GM21381 (cell line): ENCODE measurements around the gene MB.

Source experiments
- ATAC-seq: cut with Tn5 transposase; IDR thresholded peaks from one replicate; pipeline ENCODE4 v1.9.1; 2021; ENCODE audit warnings: mild to moderate bottlenecking, moderate library complexity; ENCODE audit not compliant: unreplicated experiment

MB gene

GRCh38 chr22:35597692-35598395 is 19.3 kb downstream of the MB start:
- no peak for ATAC-seq

DNA sequence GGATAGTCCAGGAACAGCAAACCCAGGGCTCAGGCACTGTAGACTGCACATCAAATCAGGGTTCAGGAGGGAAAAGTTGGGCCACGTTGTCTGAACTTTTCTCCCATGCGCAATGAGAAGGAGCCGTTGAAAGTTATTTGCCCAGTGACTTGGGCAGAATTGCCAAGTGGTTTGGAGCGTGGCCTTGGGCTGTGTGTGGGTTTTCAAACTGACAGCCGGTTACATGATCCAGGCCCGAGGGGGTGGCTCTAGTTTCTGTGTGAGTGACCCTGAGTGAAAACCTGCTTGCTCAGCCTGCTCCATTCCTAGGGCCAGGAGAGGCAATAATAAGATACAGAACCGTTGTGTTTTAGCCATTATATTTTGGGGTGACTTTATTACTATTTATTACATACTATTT is 20.3 kb downstream of the MB start:
- ATAC-seq = no peak

GRCh38 chr22:35594686-35595085 is 22.4 kb downstream of the MB start:
- no peak for ATAC-seq

- no peak for ATAC-seq
Measured at GRCh38 chr22:35593891-35594470, 23.1 kb downstream of the MB start.

GRCh38 chr22:35593071-35593890 is 23.8 kb downstream of the MB start:
- no peak for ATAC-seq

DNA sequence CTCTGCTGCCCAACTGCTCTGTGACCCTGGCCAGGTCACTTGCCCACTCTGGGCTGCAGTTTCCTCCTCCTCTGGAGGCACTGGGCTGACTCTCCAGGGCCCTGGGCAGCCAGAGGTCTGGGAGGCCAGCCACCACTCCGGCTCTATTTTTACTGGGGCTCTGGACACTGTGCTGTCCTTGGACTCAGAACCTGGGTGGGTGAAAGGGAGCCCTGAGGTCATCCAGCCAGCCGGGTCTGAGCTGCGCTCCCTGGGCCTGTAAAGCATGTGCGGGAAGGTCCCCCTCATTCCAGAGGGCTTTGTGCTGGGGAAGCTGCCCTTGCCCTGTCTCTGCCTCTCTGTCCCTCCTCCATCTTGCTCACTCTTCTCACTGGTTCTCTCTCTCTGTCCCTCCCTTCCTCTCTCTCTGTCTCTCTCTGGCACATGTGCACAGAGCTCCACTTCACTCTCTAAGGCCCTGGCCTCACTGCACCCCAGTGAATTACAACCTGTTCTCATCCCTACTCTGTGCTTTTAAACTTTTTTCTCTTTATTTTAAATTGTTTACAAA is 24.6 kb downstream of the MB start:
- ATAC-seq = no peak

DNA sequence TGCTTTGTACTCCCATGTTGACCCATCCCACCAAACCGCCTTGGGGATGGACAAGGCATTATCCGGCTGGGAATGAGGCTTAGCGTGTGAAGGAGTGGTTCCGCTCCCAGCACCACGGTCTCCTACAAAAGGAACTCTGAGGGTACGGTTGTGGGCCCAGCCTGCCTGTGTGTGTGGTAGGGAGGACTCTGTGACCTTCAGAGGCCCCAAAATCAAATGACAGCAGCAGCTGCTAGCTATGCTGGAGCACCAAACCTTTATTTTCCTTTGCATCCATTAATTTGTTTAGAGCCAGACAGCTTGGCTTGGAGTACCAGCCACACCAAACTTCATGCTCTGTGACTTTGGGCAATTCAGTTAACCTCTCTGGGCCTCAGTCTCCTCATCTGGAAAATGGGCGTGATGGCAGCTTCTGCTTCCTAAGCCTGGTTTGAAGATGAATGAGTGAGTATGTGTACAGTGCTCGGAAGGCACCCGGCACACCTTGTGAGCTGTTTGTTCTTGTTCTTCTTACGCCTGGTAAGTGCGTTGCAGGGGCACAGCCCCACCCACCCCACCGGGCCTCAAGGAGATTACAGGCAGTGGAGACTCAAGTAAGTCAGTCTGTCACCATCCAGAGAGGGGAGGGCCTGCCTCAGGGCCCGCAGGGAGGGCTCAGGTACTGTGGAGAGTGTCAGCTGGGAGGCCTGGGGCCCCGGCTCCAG is 25.3 kb downstream of the MB start:
- no peak for ATAC-seq

- ATAC-seq = no peak
Measured at GRCh38 chr22:35590634-35591295, 26.4 kb downstream of the MB start.

- ATAC-seq = no peak
Measured at GRCh38 chr22:35589756-35590093, 27.4 kb downstream of the MB start.

GRCh38 chr22:35589071-35589755 is 27.9 kb downstream of the MB start:
- ATAC-seq = no peak

DNA sequence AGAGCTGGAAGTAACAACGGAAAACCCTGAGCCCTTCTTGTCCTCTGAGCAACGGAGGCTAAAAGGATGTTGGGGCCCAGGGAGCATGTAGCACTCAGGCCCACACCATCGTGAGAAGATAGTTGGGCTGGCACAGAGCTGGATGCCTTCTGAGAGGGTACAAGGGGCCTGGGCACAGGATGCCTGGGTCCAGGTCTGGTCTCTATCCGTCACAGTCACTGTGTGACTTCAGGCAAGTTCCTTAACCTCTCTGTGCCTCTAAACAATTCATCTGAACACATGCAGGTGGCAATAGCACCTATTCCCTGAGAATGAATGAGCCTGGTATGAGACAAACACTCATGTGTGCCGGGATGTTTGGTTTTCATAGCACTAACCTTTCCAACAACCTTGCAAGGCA is 29.2 kb downstream of the MB start:
- no peak for ATAC-seq

- no peak for ATAC-seq
Measured at GRCh38 chr22:35587447-35587870, 29.7 kb downstream of the MB start.

- no peak for ATAC-seq
Measured at GRCh38 chr22:35586771-35587170, 30.4 kb downstream of the MB start.

- ATAC-seq = no peak
Measured at GRCh38 chr22:35582861-35583670, 34.1 kb downstream of the MB start.

GRCh38 chr22:35582218-35582860 is 34.8 kb downstream of the MB start:
- ATAC-seq = no peak

- ATAC-seq = no peak
Measured at GRCh38 chr22:35581023-35581413, 36.1 kb downstream of the MB start.

GRCh38 chr22:35580351-35581022 is 36.6 kb downstream of the MB start:
- no peak for ATAC-seq
